T-helper 17 cell (primary cell): ENCODE results near the gene PLA2G15. TPM values are rescaled to one million over a fixed set of nuclear protein-coding genes. Genes with fewer than 3 reads are reported as not detected.

Experiments
- ATAC-seq: fragments of 150-1000 bp; cut with Tn5 transposase; 2 replicates; pipeline ENCODE4 v1.10.0; 2021; ENCODE audit warnings: mild to moderate bottlenecking, moderate library complexity
- DNase-seq, 3 donors: peaks; one replicate each; pipeline versions ENCODE4 v3.0.0 to v3.0.0-alpha.2; 2020 to 2021
- H3K9me3 ChIP-seq: one replicate; pipeline ENCODE4 v1.7.0; 2013; ENCODE audit warnings: low read length, mild to moderate bottlenecking; ENCODE audit not compliant: control insufficient read depth, poor library complexity, severe bottlenecking
- H3K27ac Mint-ChIP-seq: one replicate; pipeline ENCODE4 v1.8.0; 2022; ENCODE audit warnings: mild to moderate bottlenecking, moderate library complexity, mixed read lengths
- H3K27me3 Mint-ChIP-seq: one replicate; pipeline ENCODE4 v1.8.0; 2022; ENCODE audit warnings: mixed read lengths
- H3K36me3 Mint-ChIP-seq: one replicate; pipeline ENCODE4 v1.8.0; 2022; ENCODE audit warnings: low read depth, mixed read lengths
- H3K4me1 Mint-ChIP-seq: one replicate; pipeline ENCODE4 v1.8.0; 2022; ENCODE audit warnings: mild to moderate bottlenecking, mixed read lengths
- H3K4me3 Mint-ChIP-seq: one replicate; pipeline ENCODE4 v1.8.0; 2022; ENCODE audit warnings: mild to moderate bottlenecking, moderate library complexity, mixed read lengths
- total RNA-seq, 4 donors: library from RNA in 2 of 4; stranded (reverse) in 2 of 4; gene quantifications; one replicate each; pipeline ENCODE4 v1.2.3 and lab custom pipeline; 2022 to 2026

PLA2G15 gene
- total RNA-seq, 2 donors from 2014 or later = 6.6 to 7.4 TPM

DNA sequence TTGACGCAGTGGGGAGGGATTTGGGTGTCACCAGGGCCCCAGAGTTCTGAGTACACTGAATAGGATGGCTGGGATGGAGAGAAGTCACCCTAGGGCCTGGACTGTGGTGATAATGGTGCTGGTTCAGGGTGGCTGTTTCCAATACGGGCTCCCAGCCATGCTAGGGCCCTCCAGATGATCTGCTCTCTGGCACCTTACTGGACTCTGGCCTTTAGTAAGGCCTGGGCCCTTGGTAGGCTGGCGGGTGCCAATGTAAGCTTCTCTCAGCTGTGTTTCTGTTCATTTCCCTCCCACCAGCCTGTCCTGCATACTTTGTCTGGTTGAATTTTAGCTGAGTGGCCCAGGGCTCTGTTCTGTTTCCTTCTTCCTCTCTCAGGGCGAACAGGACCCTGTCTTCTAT lies 2.8 kb downstream of the PLA2G15 start:
- H3K9me3 ChIP-seq = no peaks in the 10 kb centered on the region
- Mint-ChIP-seq H3K36me3 (peaks cover 3% of the 10 kb centered on the region), H3K4me3 (no peak overlapping the region), H3K27ac (peak overlapping the region; percentile 11), H3K4me1 (peaks cover 20% of the 10 kb centered on the region), H3K27me3 (no peaks in the 10 kb centered on the region)
- ATAC-seq = no peak
- no peak for DNase-seq

DNA sequence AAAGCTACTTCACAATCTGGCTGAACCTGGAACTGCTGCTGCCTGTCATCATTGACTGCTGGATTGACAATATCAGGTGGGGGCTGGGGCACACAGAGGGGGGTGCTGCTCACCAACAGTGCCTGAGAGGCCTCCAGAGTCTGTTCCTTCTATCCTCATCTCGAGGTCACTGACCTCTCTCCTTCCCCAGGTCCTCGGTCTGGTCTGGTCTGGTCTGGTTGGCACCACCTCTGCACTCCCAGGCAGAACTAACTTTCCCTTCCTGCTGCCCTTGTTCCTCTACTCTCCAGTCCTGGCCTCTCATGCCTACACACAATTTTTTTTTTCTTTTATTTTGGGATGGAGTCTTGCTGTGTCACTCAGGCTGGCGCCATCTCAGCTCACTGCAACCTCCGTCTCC lies 4.2 kb downstream of the PLA2G15 start:
- H3K9me3 ChIP-seq = no peaks in the 10 kb centered on the region
- ATAC-seq = no peak
- Mint-ChIP-seq H3K27ac (no peak overlapping the region), H3K36me3 (peaks cover 3% of the 10 kb centered on the region), H3K4me3 (no peak overlapping the region), H3K27me3 (no peaks in the 10 kb centered on the region), H3K4me1 (peaks cover 19% of the 10 kb centered on the region)
- DNase-seq = no peak

DNA sequence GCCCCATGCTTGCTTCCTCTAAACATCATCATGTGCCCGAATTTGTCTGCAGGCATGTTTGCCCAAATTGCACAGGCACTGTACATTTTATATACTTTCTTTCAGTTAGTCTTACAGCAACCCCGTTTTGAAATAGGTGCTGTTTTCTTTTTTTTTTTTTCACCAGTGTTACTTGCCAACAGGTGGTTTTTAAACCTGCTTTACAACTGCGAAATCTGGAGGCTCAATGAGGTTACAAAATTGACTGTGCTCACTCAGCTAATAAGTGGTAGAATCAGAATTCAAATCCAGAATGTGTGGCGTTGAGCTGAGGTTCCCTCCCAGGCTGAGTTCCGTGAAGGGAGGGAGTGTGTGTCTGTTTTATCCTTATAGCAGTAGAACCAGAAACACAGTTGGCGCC lies 5.8 kb downstream of the PLA2G15 start:
- no peak overlapping the region for H3K4me3 Mint-ChIP-seq
- no peak for ATAC-seq
- H3K27ac Mint-ChIP-seq = no peak overlapping the region
- DNase-seq = no peak
- no peaks in the 10 kb centered on the region for H3K9me3 ChIP-seq
- no peaks in the 10 kb centered on the region for H3K27me3 Mint-ChIP-seq
- peaks cover 13% of the 10 kb centered on the region for H3K4me1 Mint-ChIP-seq
- H3K36me3 Mint-ChIP-seq = peaks cover 3% of the 10 kb centered on the region

DNA sequence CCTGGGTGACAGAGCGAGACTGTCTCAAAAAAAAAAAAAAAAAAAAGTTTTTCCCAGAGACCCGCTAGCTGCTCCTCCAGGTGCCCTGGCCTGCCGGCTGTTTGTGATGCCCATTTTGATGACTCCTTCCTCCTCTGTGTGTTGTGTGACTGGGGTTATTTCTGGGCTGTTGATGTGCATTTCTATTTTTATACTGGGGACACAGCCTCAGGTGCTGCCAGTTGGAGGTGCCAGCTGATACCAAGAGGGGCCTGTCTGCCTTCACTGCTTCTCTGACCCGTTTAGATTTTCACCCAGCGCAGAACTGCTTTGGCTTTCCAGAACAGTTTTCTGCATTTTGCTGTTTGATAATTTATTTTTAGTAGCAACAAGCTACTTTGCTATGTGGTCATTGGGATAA lies 6.7 kb downstream of the PLA2G15 start:
- no peaks in the 10 kb centered on the region for H3K9me3 ChIP-seq
- ATAC-seq (peak; percentile 35), DNase-seq (no peak)
- no peak overlapping the region for H3K4me3 Mint-ChIP-seq
- H3K27ac Mint-ChIP-seq = no peak overlapping the region
- H3K27me3 Mint-ChIP-seq = no peaks in the 10 kb centered on the region
- peaks cover 5% of the 10 kb centered on the region for H3K4me1 Mint-ChIP-seq
- peaks cover 3% of the 10 kb centered on the region for H3K36me3 Mint-ChIP-seq

DNA sequence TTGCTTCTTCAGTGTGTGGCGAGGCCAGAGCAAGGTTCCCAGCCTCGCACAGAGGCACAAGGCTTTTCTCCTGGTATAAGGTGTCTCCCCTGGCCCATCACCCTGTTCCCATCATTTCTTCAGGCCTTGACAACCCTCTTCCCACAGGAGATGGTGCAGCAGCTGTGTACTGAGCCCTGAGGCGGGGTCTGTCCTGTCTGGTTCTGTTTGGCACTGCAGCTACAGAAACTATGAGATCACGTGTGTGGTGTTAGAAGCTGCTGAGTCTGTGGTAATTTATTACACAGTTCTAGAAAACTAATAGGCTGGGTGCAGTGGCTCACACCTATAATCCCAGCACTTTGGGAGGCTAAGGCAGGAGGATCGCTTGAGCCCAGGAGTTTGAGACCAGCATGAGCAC lies 7.2 kb downstream of the PLA2G15 start:
- Mint-ChIP-seq H3K36me3 (peaks cover 3% of the 10 kb centered on the region), H3K4me1 (peaks cover 3% of the 10 kb centered on the region), H3K27ac (no peak overlapping the region), H3K4me3 (no peak overlapping the region), H3K27me3 (no peaks in the 10 kb centered on the region)
- DNase-seq (no peak), ATAC-seq (no peak)
- no peaks in the 10 kb centered on the region for H3K9me3 ChIP-seq

DNA sequence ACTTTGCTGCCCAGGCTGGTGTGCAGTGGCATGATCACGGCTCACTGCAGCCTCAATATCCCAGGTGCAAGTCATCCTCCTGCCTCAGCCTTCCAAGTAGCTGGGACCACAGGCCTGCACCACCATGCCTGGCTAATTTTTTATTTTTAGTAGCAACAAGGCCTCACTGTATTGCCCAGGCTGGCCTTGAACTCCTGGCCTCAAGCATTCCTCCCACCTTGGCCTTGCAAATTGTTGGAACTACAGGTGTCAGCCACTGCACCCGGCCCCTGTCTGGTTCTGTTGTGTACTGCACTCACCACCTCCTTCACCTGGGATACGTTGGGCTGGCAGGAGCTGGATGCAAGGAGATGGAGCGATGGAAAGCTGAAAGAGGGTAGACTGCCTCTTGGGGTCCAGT lies 8.5 kb downstream of the PLA2G15 start:
- Mint-ChIP-seq H3K4me1 (peaks cover 3% of the 10 kb centered on the region), H3K27ac (no peak overlapping the region), H3K36me3 (peaks cover 3% of the 10 kb centered on the region), H3K4me3 (no peak overlapping the region), H3K27me3 (no peaks in the 10 kb centered on the region)
- no peaks in the 10 kb centered on the region for H3K9me3 ChIP-seq
- ATAC-seq (no peak), DNase-seq (no peak)

DNA sequence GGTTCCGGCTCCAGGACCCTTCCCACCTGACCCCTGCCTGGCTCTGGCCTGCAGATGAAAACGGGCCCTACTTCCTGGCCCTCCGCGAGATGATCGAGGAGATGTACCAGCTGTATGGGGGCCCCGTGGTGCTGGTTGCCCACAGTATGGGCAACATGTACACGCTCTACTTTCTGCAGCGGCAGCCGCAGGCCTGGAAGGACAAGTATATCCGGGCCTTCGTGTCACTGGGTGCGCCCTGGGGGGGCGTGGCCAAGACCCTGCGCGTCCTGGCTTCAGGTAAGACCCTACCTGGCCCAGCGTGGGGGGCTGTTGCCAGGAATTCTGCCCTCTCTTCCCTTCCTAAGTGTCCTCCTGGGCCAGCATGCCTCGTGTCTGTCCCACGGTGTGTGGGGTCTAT lies 10.5 kb downstream of the PLA2G15 start:
- no peaks in the 10 kb centered on the region for H3K9me3 ChIP-seq
- ATAC-seq = no peak

DNA sequence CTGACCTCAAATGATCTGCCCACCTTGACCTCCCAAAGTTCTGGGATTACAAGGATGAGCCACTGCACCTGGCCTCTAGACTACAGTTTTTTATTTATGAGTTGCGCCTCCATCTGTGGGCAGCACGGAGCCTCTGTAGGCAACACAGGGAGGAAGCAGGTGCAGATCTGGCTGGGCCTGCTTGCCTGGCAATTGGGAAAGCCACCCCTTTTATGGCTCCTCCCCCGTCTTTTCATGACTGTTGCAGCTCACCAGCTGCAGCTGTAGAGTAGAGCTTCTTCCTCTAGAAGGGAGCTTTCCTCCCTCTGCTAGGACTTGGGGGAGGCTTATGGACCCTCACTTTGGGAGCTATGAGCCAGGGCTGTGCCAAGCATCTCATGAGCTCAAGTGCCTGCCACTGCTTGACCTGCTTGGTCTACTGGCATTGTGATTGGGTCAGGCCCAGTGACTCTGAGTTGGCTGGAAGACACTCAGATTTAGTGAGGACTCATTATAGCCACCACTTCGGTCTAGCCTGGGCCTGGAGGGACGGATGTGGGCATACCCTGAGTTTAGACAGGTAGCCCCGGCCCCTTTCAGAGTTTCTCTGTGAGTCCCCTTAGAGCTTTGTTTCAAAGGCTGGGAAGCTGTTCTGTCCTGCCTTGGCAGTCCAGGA lies 12.2 kb downstream of the PLA2G15 start:
- Mint-ChIP-seq H3K4me3 (no peak overlapping the region), H3K4me1 (peaks cover 8% of the 10 kb centered on the region), H3K27me3 (no peaks in the 10 kb centered on the region), H3K27ac (no peak overlapping the region), H3K36me3 (no peaks in the 10 kb centered on the region)
- peak; percentile 54 for ATAC-seq
- DNase-seq = no peak
- no peaks in the 10 kb centered on the region for H3K9me3 ChIP-seq

More for the DNA sequence above, 10.5 kb downstream of the PLA2G15 start:
- Mint-ChIP-seq H3K27me3 (no peaks in the 10 kb centered on the region), H3K4me3 (no peak overlapping the region), H3K4me1 (no peaks in the 10 kb centered on the region), H3K36me3 (peaks cover 2% of the 10 kb centered on the region), H3K27ac (no peak overlapping the region)
- no peak for DNase-seq

DNA sequence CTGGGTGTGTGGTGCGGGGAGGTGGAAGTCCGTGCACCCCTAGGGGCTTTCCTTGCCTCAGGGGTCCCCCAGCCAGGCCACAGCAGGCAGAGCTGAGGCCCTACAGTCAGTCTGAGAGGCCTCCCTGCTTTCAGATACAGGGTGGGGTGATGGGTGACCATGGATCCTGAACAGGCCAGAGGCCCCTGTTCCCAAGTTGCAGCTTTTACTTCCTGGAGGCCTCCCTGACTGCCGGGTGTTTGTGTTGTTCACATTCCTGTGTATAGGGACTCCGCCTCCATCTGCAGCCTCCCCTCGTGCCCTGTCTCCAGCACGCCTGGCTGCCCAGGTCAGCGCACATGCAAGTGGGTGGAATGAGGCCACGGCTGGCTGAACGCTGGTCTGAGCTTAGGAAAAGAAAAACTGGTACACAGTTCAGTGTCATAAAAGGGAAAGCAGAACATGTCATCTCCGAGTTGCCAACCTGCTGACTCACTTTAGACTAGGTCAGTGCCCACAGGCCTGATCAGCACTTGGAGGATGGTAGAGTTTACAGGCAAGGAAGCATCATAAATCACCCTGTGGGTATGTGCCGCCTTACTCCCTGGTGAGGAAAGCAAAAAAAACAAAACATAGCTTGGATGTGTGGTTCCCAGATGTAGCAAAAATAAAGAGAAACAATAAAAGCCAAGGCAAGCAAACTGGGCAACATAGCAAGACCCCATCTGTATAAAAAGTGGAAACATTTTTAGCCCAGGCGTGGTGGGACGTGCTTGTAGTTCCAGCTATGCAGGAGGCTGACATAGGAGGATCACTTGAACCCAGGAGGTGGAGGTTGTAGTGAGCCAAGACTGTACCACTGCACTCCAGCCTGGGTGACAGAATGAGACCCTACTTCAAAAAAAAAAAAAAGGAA lies 13.0 kb downstream of the PLA2G15 start:
- DNase-seq = no peak
- Mint-ChIP-seq H3K4me3 (no peak overlapping the region), H3K27ac (no peak overlapping the region), H3K36me3 (no peaks in the 10 kb centered on the region), H3K27me3 (no peaks in the 10 kb centered on the region), H3K4me1 (peaks cover 13% of the 10 kb centered on the region)
- ATAC-seq = no peak
- no peaks in the 10 kb centered on the region for H3K9me3 ChIP-seq

DNA sequence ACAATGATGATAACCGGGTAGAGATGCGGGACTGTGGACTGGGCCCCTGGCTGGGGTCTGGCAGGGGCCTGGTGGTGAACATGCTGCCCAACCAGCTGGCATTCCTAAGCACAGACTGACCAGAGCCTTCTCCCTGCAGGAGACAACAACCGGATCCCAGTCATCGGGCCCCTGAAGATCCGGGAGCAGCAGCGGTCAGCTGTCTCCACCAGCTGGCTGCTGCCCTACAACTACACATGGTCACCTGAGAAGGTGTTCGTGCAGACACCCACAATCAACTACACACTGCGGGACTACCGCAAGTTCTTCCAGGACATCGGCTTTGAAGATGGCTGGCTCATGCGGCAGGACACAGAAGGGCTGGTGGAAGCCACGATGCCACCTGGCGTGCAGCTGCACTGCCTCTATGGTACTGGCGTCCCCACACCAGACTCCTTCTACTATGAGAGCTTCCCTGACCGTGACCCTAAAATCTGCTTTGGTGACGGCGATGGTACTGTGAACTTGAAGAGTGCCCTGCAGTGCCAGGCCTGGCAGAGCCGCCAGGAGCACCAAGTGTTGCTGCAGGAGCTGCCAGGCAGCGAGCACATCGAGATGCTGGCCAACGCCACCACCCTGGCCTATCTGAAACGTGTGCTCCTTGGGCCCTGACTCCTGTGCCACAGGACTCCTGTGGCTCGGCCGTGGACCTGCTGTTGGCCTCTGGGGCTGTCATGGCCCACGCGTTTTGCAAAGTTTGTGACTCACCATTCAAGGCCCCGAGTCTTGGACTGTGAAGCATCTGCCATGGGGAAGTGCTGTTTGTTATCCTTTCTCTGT lies 14.0 kb downstream of the PLA2G15 start:
- no peaks in the 10 kb centered on the region for H3K9me3 ChIP-seq
- Mint-ChIP-seq H3K27ac (peak overlapping the region; percentile 24), H3K4me1 (peaks cover 21% of the 10 kb centered on the region), H3K36me3 (no peaks in the 10 kb centered on the region), H3K4me3 (no peak overlapping the region), H3K27me3 (no peaks in the 10 kb centered on the region)
- ATAC-seq = no peak
- no peak for DNase-seq

DNA sequence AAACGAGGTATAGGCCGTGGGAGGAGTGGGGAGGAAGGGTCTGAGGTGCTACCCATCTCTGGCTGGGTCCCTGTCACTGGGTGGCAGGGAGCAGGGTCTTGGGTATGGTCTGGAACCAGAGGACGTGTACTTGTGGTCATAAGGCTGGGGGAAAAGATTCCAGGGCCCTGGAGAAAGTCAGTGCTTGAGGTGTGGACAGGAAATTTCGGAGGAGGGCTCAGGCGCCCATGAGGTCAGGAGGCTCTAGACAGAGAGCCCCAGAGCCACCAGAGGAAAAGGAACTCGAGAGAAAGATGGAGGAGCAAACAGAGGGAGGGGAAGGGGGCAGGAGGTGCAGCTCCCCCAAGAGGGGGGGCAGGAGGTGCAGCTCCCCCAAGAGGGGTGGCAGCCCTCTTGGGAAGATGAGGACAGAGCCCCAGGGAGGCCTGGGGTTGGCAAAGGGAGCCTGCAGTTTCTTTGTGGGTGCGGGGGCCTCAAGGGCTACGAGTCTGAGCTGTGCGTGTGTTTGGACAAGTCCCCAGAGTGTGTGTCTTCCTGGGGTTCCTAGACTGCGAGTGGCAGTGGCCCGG lies 18.5 kb downstream of the PLA2G15 start:
- DNase-seq (no peak), ATAC-seq (no peak)
- peak overlapping the region; percentile 95 for H3K27ac Mint-ChIP-seq
- peak overlapping the region; percentile 97 for H3K4me3 Mint-ChIP-seq
- H3K36me3 Mint-ChIP-seq = no peaks in the 10 kb centered on the region
- H3K4me1 Mint-ChIP-seq = peaks cover 48% of the 10 kb centered on the region
- no peaks in the 10 kb centered on the region for H3K27me3 Mint-ChIP-seq
- H3K9me3 ChIP-seq = no peaks in the 10 kb centered on the region

DNA sequence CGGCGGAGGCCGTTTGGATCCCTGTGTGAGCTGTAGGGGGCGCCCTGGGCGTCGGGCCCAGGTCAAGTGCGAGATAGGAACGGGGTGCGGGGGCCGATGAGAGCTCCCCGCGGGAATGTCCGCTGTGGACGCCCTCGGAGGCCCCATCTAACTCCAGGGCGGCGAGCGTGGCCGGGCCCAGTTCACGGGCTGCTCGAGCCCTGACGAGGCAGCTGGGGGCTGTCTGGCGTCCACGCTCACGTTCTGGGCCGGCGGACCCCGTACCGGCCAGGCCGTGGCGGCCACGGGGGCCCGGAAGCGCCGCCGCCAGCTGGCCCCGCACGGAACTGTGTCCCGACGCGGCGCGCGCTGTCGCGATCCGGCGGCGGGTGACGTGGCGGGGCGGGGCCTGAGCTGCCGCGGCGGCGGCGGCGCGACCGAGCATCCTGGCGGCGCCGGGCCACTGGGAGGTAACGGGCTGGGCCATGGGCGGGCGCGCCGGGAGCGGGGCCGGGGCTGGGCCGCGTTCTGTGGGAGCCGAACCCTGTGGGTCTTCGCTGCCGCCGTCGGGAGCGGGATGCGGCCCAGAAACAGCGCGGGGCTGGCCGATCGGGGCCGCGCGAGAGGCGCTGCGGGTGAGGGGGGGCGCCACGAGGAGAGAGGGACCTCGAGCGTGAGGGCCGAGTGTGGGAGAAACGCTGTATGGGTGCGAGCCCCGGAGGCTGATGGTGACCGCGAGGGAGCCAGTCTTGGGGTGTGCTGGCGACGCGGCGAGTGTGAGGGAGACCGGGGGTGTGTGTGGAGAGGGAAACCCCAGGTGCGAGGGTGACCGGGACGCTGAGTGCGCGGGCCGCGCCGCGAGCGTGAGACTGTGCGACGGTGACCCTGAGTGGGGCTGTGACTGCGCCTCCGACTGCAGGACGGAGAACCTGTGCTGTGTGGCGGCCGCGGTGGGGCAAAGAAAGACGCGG lies 19.2 kb downstream of the PLA2G15 start, which contains the start of gene SLC7A6:
Gene SLC7A6, plus strand, starts transcription at position 399 of the 950 bp plus-strand sequence. CDS start 10,201 bp downstream, outside the sequence.
- no peaks in the 10 kb centered on the region for H3K9me3 ChIP-seq
- ATAC-seq (peak; percentile 76), DNase-seq (peak; percentile 77 to 87 (median 82))
- Mint-ChIP-seq H3K27ac (peak within 1 kb of the TSS; percentile 95), H3K4me3 (peak within 1 kb of the TSS; percentile 97), H3K36me3 (peaks cover 3% of the 10 kb centered on the region), H3K27me3 (no peaks in the 10 kb centered on the region), H3K4me1 (peaks cover 54% of the 10 kb centered on the region)
